ENCODE data around the gene EHF.

GRCh38 chr11:34604911-34605310 is 16.0 kb upstream of the EHF start:
- TF ChIP-seq CTCF (IDR thresholded peaks at IDR 0.05 in 8 of 11, conservative IDR thresholded peaks at IDR 0.05 in 3 of 11) (no peak), POLR2AphosphoS5 (IDR thresholded peaks at IDR 0.05) (no peak)

Measured in spleen (tissue), 7 donors.